HG03469 (cell line): ENCODE data around the gene KCNJ12.

Source experiments
- ATAC-seq: cut with Tn5 transposase; IDR thresholded peaks from one replicate; pipeline ENCODE4 v1.9.1; 2021; ENCODE audit warnings: mild to moderate bottlenecking, moderate library complexity, moderate number of reproducible peaks; ENCODE audit not compliant: unreplicated experiment

The KCNJ12 gene

GRCh38 chr17:21363776-21364642 is 12.1 kb upstream of the KCNJ12 start:
- no peak for ATAC-seq

- no peak for ATAC-seq
Measured at GRCh38 chr17:21365016-21365415, 11.1 kb upstream of the KCNJ12 start.

GRCh38 chr17:21368545-21369246 is 7.5 kb upstream of the KCNJ12 start:
- ATAC-seq, result no peak

GRCh38 chr17:21369395-21369794 is 6.8 kb upstream of the KCNJ12 start:
- ATAC-seq, result no peak

GRCh38 chr17:21370430-21370829 is 5.7 kb upstream of the KCNJ12 start:
- ATAC-seq, result no peak

GRCh38 chr17:21371511-21372081 is 4.6 kb upstream of the KCNJ12 start:
- ATAC-seq, result no peak

GRCh38 chr17:21372256-21372954 is 3.8 kb upstream of the KCNJ12 start:
- no peak for ATAC-seq

- ATAC-seq, result no peak
Measured at GRCh38 chr17:21373036-21373435, 3.1 kb upstream of the KCNJ12 start.

- no peak for ATAC-seq
Measured at GRCh38 chr17:21373696-21374440, 2.3 kb upstream of the KCNJ12 start.

GRCh38 chr17:21374441-21375161 is 1.6 kb upstream of the KCNJ12 start:
- no peak for ATAC-seq

- ATAC-seq, result no peak
Measured at GRCh38 chr17:21375162-21375560, 996 bp upstream of the KCNJ12 start.

GRCh38 chr17:21375757-21376080 is 438 bp upstream of the KCNJ12 start:
- ATAC-seq, result no peak

GRCh38 chr17:21376759-21377690 is 868 bp downstream of the KCNJ12 start:
- ATAC-seq, result no peak

GRCh38 chr17:21377705-21378396 is 1.7 kb downstream of the KCNJ12 start:
- no peak for ATAC-seq

- ATAC-seq, result no peak
Measured at GRCh38 chr17:21378553-21378952, 2.4 kb downstream of the KCNJ12 start.

GRCh38 chr17:21379080-21379711 is 3.0 kb downstream of the KCNJ12 start:
- no peak for ATAC-seq

GRCh38 chr17:21380659-21381058 is 4.5 kb downstream of the KCNJ12 start:
- ATAC-seq, result no peak
